Astrocyte of the cerebellum (primary cell): Measurements from ENCODE around the gene OR5K1.

Source experiments
- DNase-seq: peaks from one replicate; pipeline ENCODE4 v3.0.0-alpha.2; 2011; ENCODE audit warnings: low read depth
- H3K4me3 ChIP-seq: 2 replicates; pipeline ENCODE4 v1.5.1; 2011; ENCODE audit warnings: mild to moderate bottlenecking, low read depth, low read length, moderate library complexity
- CTCF ChIP-seq: IDR thresholded peaks from 2 replicates; pipeline ENCODE4 v1.5.1; 2012; ENCODE audit warnings: low read length, low read depth, moderate library complexity, mild to moderate bottlenecking; ENCODE audit errors: missing control alignments
- in situ Hi-C: cut with HindIII; loops from 2 replicates; pipeline ENCODE4 v1.10.0; 2017; ENCODE audit warnings: low sequenced_read_pairs

Gene OR5K1

GRCh38 chr3:98483626-98484025 is 20.6 kb downstream of the OR5K1 start:
- TF ChIP-seq CTCF: no peak
- H3K4me3 ChIP-seq: no peak overlapping the region
- in situ Hi-C loops: no loop called here
- no peak for DNase-seq

- no peak within 1 kb of the TSS for H3K4me3 ChIP-seq
- TF ChIP-seq CTCF: no peak
- in situ Hi-C loops: no loop called here
- no peak for DNase-seq
Measured at GRCh38 chr3:98497381-98497780, 34.4 kb downstream of the OR5K1 start, which contains the start of gene OR5K2. Gene OR5K2 (plus strand): TSS chr3:98497681. CDS start chr3:98497681, 0 bp downstream.

GRCh38 chr3:98500019-98500418 is 37.0 kb downstream of the OR5K1 start:
- no peak for DNase-seq
- no peak for TF ChIP-seq CTCF
- H3K4me3 ChIP-seq: no peak overlapping the region
- in situ Hi-C loops: no loop called here

- no peak for TF ChIP-seq CTCF
Measured at GRCh38 chr3:98501270-98501669, 38.3 kb downstream of the OR5K1 start.

GRCh38 chr3:98501863-98502576 is 39.0 kb downstream of the OR5K1 start:
- no peak for TF ChIP-seq CTCF
- in situ Hi-C loops: no loop called here
- DNase-seq: no peak
- no peak overlapping the region for H3K4me3 ChIP-seq

More at GRCh38 chr3:98501270-98501669, 38.3 kb downstream of the OR5K1 start:
- DNase-seq: no peak
- in situ Hi-C loops: no loop called here
- no peak overlapping the region for H3K4me3 ChIP-seq

- DNase-seq: no peak
- H3K4me3 ChIP-seq: no peak overlapping the region
- no peak for TF ChIP-seq CTCF
- in situ Hi-C loops: no loop called here
Measured at GRCh38 chr3:98504539-98504938, 41.5 kb downstream of the OR5K1 start.

GRCh38 chr3:98508582-98508981 is 45.6 kb downstream of the OR5K1 start:
- in situ Hi-C loops: no loop called here
- DNase-seq: no peak
- no peak overlapping the region for H3K4me3 ChIP-seq
- TF ChIP-seq CTCF: no peak
